Measurements from ENCODE around the gene OFD1.

OFD1 gene

DNA sequence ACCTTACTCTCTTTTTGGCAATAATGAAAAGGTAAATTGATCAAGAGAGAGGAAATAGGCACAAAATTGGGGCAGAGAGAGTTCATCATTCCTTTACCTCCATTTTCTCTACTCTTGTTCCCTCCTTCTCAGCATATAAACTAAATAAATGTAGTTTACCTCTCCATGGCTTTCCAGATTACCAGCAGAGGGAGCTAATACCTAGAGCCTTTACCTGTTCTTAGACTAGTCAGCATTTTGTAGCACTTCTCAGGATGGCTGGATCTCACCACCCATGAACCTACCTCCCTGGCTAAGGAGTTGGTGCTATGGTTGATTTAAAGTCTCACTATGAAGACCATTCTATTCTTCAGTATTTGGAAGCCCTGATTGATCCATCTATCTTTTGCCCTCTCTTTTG is 15.7 kb downstream of the OFD1 start:
- H3K9ac ChIP-seq (ENCODE audit: low read length), result no peak overlapping the region
- H3K9me2 ChIP-seq (replicated peaks; ENCODE audit: insufficient read depth, low read length), result no peaks in the 10 kb centered on the region
- no peaks in the 10 kb centered on the region for H3K9me3 ChIP-seq (ENCODE audit: insufficient read depth, low read length)
- H3F3A ChIP-seq (ENCODE audit: insufficient read depth), result no peaks in the 10 kb centered on the region
- no peak overlapping the region for H3K27ac ChIP-seq (ENCODE audit: low read depth, low read length)
- TF ChIP-seq, protein P1, sequence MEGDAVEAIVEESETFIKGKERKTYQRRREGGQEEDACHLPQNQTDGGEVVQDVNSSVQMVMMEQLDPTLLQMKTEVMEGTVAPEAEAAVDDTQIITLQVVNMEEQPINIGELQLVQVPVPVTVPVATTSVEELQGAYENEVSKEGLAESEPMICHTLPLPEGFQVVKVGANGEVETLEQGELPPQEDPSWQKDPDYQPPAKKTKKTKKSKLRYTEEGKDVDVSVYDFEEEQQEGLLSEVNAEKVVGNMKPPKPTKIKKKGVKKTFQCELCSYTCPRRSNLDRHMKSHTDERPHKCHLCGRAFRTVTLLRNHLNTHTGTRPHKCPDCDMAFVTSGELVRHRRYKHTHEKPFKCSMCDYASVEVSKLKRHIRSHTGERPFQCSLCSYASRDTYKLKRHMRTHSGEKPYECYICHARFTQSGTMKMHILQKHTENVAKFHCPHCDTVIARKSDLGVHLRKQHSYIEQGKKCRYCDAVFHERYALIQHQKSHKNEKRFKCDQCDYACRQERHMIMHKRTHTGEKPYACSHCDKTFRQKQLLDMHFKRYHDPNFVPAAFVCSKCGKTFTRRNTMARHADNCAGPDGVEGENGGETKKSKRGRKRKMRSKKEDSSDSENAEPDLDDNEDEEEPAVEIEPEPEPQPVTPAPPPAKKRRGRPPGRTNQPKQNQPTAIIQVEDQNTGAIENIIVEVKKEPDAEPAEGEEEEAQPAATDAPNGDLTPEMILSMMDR (IDR thresholded peaks at IDR 0.05; ENCODE audit: insufficient read depth, low read length, poor library complexity, severe bottlenecking), result peak; percentile 28
- TF ChIP-seq EZH2phosphoT487 (conservative IDR thresholded peaks at IDR 0.05; ENCODE audit: low read length), result no peak
- H4K20me1 ChIP-seq (ENCODE audit: low read depth, low read length), result no peaks in the 10 kb centered on the region
- no peaks in the 10 kb centered on the region for H3K79me2 ChIP-seq (ENCODE audit: insufficient read depth, low read length)
- H3K27me3 ChIP-seq (ENCODE audit: low read length), result no peaks in the 10 kb centered on the region
- H3K4me3 ChIP-seq (ENCODE audit: insufficient read depth, low read length, poor library complexity, severe bottlenecking), result no peak overlapping the region
- H3K4me2 ChIP-seq (ENCODE audit: low read depth, low read length, poor library complexity, severe bottlenecking), result no peak overlapping the region
- H3K36me3 ChIP-seq (ENCODE audit: low read length), result peaks cover 7% of the 10 kb centered on the region; the same call in 1 of the 2 replicates
- no peak overlapping the region for H2AFZ ChIP-seq (ENCODE audit: low read depth, low read length, severe bottlenecking)

DNA sequence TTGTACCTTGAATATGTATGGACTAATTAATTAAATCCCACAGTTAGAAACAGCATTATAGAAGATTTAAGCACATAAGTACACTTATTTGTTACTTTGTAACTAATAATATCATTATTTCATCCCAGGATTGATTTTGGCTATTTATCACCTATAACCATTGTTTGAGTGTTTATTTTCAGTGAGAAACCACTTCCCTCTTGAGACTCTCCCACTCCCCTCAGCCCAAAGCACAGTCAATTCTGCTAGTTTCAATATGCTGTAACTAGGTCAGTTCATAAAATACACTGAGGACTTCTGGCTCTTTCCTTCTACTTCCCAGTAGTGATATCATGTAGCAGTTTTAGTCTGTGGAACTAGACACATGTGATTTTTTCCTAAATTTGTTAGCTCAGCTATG is 16.3 kb downstream of the OFD1 start:
- H3K27me3 ChIP-seq (ENCODE audit: low read length), result no peaks in the 10 kb centered on the region
- no peaks in the 10 kb centered on the region for H3K9me3 ChIP-seq (ENCODE audit: insufficient read depth, low read length)
- no peaks in the 10 kb centered on the region for H3K9me2 ChIP-seq (replicated peaks; ENCODE audit: insufficient read depth, low read length)
- H3K27ac ChIP-seq (ENCODE audit: low read depth, low read length), result no peak overlapping the region
- no peak overlapping the region for H3K4me2 ChIP-seq (ENCODE audit: low read depth, low read length, poor library complexity, severe bottlenecking)
- H3K4me3 ChIP-seq (ENCODE audit: insufficient read depth, low read length, poor library complexity, severe bottlenecking), result no peak overlapping the region
- H4K20me1 ChIP-seq (ENCODE audit: low read depth, low read length), result no peaks in the 10 kb centered on the region
- no peak for TF ChIP-seq EZH2phosphoT487 (conservative IDR thresholded peaks at IDR 0.05; ENCODE audit: low read length)
- TF ChIP-seq, protein P1 (IDR thresholded peaks at IDR 0.05; ENCODE audit: insufficient read depth, low read length, poor library complexity, severe bottlenecking), result no peak
- no peak overlapping the region for H2AFZ ChIP-seq (ENCODE audit: low read depth, low read length, severe bottlenecking)
- no peaks in the 10 kb centered on the region for H3F3A ChIP-seq (ENCODE audit: insufficient read depth)
- H3K79me2 ChIP-seq (ENCODE audit: insufficient read depth, low read length), result no peaks in the 10 kb centered on the region
- peaks cover 7% of the 10 kb centered on the region; the same call in 1 of the 2 replicates for H3K36me3 ChIP-seq (ENCODE audit: low read length)
- H3K9ac ChIP-seq (ENCODE audit: low read length), result no peak overlapping the region

DNA sequence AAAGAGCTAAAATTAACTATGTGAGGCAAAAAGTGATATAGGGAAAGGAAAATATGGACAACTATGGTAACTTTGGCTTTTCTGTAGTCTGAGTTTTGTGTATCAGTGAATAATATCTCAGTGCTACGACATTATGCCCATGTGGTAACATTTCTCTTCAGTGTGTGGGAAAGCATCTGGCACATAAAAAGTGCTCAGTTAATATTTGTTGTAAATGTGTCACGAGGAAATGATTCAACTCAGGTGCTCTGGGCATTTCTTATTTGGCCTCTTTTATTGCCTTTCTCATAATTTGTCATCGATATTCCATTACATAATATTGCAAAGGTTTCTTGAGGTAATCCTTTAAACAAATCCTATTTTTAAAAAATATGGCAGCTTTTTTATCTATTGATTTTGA is 17.6 kb downstream of the OFD1 start:
- Histone ChIP-seq H3K4me3 (ENCODE audit: insufficient read depth, low read length, poor library complexity, severe bottlenecking) (no peak overlapping the region), H4K20me1 (ENCODE audit: low read depth, low read length) (no peaks in the 10 kb centered on the region), H2AFZ (ENCODE audit: low read depth, low read length, severe bottlenecking) (no peak overlapping the region), H3K9me3 (ENCODE audit: insufficient read depth, low read length) (no peaks in the 10 kb centered on the region), H3K36me3 (ENCODE audit: low read length) (peaks cover 7% of the 10 kb centered on the region; the same call in 1 of the 2 replicates), H3K27ac (ENCODE audit: low read depth, low read length) (no peak overlapping the region), H3K27me3 (ENCODE audit: low read length) (no peaks in the 10 kb centered on the region), H3K9ac (ENCODE audit: low read length) (no peak overlapping the region), H3K4me2 (ENCODE audit: low read depth, low read length, poor library complexity, severe bottlenecking) (no peak overlapping the region), H3F3A (ENCODE audit: insufficient read depth) (no peaks in the 10 kb centered on the region), H3K9me2 (replicated peaks; ENCODE audit: insufficient read depth, low read length) (no peaks in the 10 kb centered on the region), H3K79me2 (ENCODE audit: insufficient read depth, low read length) (no peaks in the 10 kb centered on the region)
- no peak for TF ChIP-seq EZH2phosphoT487 (conservative IDR thresholded peaks at IDR 0.05; ENCODE audit: low read length)
- TF ChIP-seq, protein P1 (IDR thresholded peaks at IDR 0.05; ENCODE audit: insufficient read depth, low read length, poor library complexity, severe bottlenecking), result no peak

Data from SU-DHL-6 (cell line).